ENCODE measurements around the gene PIAS4.

The PIAS4 gene

GRCh38 chr19:4043401-4043800 is 35.9 kb downstream of the PIAS4 start:
- DNase-seq (ENCODE audit: low read depth) = no peak
- no peak overlapping the region for H3K4me3 ChIP-seq (ENCODE audit: low read depth, low read length)
- in situ Hi-C loops (cut with HindIII; ENCODE audit: low sequenced_read_pairs) = no loop called here
- TF ChIP-seq, protein P1, sequence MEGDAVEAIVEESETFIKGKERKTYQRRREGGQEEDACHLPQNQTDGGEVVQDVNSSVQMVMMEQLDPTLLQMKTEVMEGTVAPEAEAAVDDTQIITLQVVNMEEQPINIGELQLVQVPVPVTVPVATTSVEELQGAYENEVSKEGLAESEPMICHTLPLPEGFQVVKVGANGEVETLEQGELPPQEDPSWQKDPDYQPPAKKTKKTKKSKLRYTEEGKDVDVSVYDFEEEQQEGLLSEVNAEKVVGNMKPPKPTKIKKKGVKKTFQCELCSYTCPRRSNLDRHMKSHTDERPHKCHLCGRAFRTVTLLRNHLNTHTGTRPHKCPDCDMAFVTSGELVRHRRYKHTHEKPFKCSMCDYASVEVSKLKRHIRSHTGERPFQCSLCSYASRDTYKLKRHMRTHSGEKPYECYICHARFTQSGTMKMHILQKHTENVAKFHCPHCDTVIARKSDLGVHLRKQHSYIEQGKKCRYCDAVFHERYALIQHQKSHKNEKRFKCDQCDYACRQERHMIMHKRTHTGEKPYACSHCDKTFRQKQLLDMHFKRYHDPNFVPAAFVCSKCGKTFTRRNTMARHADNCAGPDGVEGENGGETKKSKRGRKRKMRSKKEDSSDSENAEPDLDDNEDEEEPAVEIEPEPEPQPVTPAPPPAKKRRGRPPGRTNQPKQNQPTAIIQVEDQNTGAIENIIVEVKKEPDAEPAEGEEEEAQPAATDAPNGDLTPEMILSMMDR (IDR thresholded peaks at IDR 0.05; ENCODE audit: low read depth, low read length, missing control alignments) = no peak

DNA sequence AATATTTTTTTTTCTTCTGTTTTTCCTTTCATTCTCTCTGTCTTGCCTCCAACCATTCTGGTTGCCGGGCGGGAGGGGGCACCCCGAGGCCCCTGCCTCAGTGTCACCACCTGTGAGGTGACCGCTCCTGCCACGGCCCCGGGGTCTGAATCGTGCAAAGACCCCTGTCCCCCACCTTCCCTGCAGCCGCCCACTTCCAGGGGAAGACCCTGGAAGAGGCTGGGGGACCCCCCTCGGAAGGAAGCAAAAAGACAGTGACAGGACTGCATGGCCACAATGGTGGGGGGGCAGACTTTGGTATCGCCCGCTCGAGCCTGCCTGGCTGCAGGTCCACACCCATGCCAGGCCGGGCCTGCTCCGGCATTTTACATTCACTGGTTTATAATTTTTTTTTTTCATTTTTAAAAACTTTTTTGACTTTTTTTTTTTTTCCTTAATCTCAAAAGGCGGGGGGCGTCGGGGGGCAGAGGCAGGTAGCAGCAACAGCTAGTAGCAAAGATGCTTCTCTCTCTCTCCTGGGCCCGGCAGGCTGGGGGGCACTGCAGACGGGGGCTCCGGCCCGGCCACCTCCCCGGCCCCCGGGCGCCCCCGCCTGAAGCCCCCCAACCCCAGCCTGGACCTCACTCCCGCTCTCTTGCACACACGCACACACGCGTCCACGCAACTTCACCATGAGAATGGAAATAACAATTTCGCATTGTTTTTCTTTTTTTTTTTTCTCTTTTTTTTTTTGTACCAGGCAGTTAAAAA is 36.6 kb downstream of the PIAS4 start:
- TF ChIP-seq, protein P1 (IDR thresholded peaks at IDR 0.05; ENCODE audit: low read depth, low read length, missing control alignments) = no peak
- no peak for DNase-seq (ENCODE audit: low read depth)
- in situ Hi-C loops (cut with HindIII; ENCODE audit: low sequenced_read_pairs) = no loop called here
- H3K4me3 ChIP-seq (ENCODE audit: low read depth, low read length) = no peak overlapping the region

DNA sequence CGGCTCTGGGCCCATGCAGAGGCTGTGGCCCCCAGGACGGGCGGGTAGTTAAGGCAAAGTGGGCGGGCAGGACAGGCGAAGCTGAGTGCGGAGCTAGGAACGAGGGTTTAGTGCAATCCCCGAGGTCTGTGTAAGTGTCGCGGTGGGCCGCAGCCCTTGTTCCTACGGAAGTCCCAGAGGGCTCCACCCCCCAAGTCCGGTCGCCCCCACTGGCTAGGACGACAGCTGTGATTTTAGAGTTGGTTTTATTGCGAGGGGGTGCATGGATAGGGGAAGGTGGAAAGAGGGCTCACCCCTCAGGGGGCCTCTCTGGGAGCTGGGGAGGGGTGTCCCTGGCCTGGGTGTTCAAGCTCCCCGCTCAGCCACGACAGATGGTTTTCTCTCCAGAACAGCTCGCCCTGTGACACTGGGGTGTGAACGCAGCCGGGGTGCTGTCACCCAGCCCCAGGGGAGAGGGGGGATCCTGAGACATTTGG is 37.5 kb downstream of the PIAS4 start:
- no peak for DNase-seq (ENCODE audit: low read depth)
- H3K4me3 ChIP-seq (ENCODE audit: low read depth, low read length) = no peak overlapping the region
- in situ Hi-C loops (cut with HindIII; ENCODE audit: low sequenced_read_pairs) = no loop called here
- TF ChIP-seq, protein P1 (IDR thresholded peaks at IDR 0.05; ENCODE audit: low read depth, low read length, missing control alignments) = no peak

- in situ Hi-C loops (cut with HindIII; ENCODE audit: low sequenced_read_pairs) = no loop called here
Observed at GRCh38 chr19:4045597-4046361, 38.2 kb downstream of the PIAS4 start.

DNA sequence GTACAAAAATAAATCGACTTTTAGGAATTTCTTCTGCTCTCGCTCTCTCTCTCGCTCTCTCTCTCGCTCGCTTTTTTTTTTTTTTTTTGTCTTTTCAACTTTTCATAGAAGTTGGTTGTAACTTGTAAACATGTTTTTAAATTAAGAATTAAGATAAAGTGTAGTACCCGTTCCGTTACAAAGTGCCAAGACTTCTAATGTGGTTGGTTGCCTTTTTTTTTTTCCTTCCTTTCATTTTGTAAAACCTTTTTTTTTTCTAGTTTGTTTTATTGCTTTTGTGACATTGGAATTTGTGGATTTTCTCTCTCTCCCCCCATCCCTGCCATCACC is 38.8 kb downstream of the PIAS4 start:
- H3K4me3 ChIP-seq (ENCODE audit: low read depth, low read length) = no peak overlapping the region
- DNase-seq (ENCODE audit: low read depth) = no peak
- TF ChIP-seq, protein P1 (IDR thresholded peaks at IDR 0.05; ENCODE audit: low read depth, low read length, missing control alignments) = no peak
- in situ Hi-C loops (cut with HindIII; ENCODE audit: low sequenced_read_pairs) = no loop called here

More at GRCh38 chr19:4045597-4046361, 38.2 kb downstream of the PIAS4 start:
- TF ChIP-seq, protein P1 (IDR thresholded peaks at IDR 0.05; ENCODE audit: low read depth, low read length, missing control alignments) = no peak
- no peak for DNase-seq (ENCODE audit: low read depth)
- H3K4me3 ChIP-seq (ENCODE audit: low read depth, low read length) = no peak overlapping the region

- no peak overlapping the region for H3K4me3 ChIP-seq (ENCODE audit: low read depth, low read length)
- TF ChIP-seq, protein P1 (IDR thresholded peaks at IDR 0.05; ENCODE audit: low read depth, low read length, missing control alignments) = no peak
- no peak for DNase-seq (ENCODE audit: low read depth)
- in situ Hi-C loops (cut with HindIII; ENCODE audit: low sequenced_read_pairs) = no loop called here
Observed at GRCh38 chr19:4046946-4047683, 39.6 kb downstream of the PIAS4 start.
